Prostate gland (tissue), 2 donors: ENCODE results near the gene CCDC181. TPM values are rescaled to one million over a fixed set of nuclear protein-coding genes. Genes with fewer than 3 reads are reported as not detected.
A peak's percentile ranks its signal among the peaks of the same experiment; 100 is the strongest.

ENCODE experiments used
- DNase-seq: peaks from one replicate; pipeline ENCODE4 v3.0.0-alpha.2; 2019; ENCODE audit warnings: low spot score
- H3K27ac ChIP-seq, 2 donors: fragments of 200-600 bp; sonication (generic); 2 replicates each; pipeline ENCODE4 v1.5.1; 2017 to 2019
- H3K27me3 ChIP-seq: fragments of 200-600 bp; sonication (generic); replicated peaks from 2 replicates; pipeline ENCODE4 v1.5.1; 2019; ENCODE audit not compliant: insufficient read depth
- H3K36me3 ChIP-seq, 2 donors: fragments of 200-600 bp; sonication (generic); 1 replicate in 1 of 2; 2 replicates in 1 of 2; pipeline versions ENCODE4 v1.5.1 to v1.8.1; 2017 to 2019
- H3K4me1 ChIP-seq: fragments of 200-600 bp; sonication (generic); replicated peaks from 2 replicates; pipeline ENCODE4 v1.5.1; 2019
- H3K4me3 ChIP-seq, 2 donors: fragments of 200-600 bp; sonication (generic); 2 replicates each; pipeline ENCODE4 v1.5.1; 2017 to 2019
- H3K9me3 ChIP-seq: fragments of 200-600 bp; sonication (generic); 2 replicates; pipeline ENCODE4 v1.5.1; 2017
- CTCF ChIP-seq, 4 experiments: fragments of 200-600 bp in 2 of 4; fragments of 450-650 bp in 2 of 4; sonication (generic) in 2 of 4; IDR thresholded peaks; 1 replicate in 3 of 4; 2 replicates in 1 of 4; pipeline ENCODE4 v1.5.1; 2016 to 2019; ENCODE audit warnings: antibody characterized with exemption in 4 of 4, mild to moderate bottlenecking in 2 of 4, moderate library complexity in 2 of 4
- POLR2A ChIP-seq: fragments of 450-650 bp; IDR thresholded peaks from one replicate; pipeline ENCODE4 v1.6.1; 2016; ENCODE audit warnings: antibody characterized with exemption, mild to moderate bottlenecking
- POLR2AphosphoS5 ChIP-seq: sonication (generic); formaldehyde crosslinking; IDR thresholded peaks from one replicate; pipeline ENCODE4 v1.6.1; 2017; ENCODE audit warnings: antibody characterized with exemption
- WGBS: methylation state at CpG from one replicate; pipeline ENCODE4 v1.1.5; 2018; 5-methylcytosine and 5-hydroxymethylcytosine counted together
- intact Hi-C: fragments of 100-400 bp; cut with DNase I; formaldehyde crosslinking; loops from one replicate; pipeline ENCODE4 v1.14.2; 2022
- total RNA-seq, 2 donors: library from RNA; depleted of rRNA; stranded (reverse); fragments of >200 nt; gene quantifications; one replicate each; pipeline ENCODE4 v1.1.0, GENCODE V29; 2016

CCDC181 gene
- total RNA-seq, 2 donors from 2014 or later = 0.32 to 5.6 TPM

GRCh38 chr1:169360415-169360814 is 66.9 kb downstream of the CCDC181 start:
- H3K36me3 ChIP-seq = no peaks in the 10 kb centered on the region
- 97% methylated on average over 1 of the region's 1 CpG for WGBS
- no peak overlapping the region for H3K4me3 ChIP-seq
- H3K27ac ChIP-seq = no peak overlapping the region
- no peak for DNase-seq
- H3K9me3 ChIP-seq = no peaks in the 10 kb centered on the region
- intact Hi-C loops = loop anchor here (10.0 kb wide), 1 partner anchor 184 kb away; no protein-coding TSS in a partner anchor
- no peaks in the 10 kb centered on the region for H3K27me3 ChIP-seq
- no peaks in the 10 kb centered on the region for H3K4me1 ChIP-seq
- TF ChIP-seq POLR2A (no peak), CTCF (IDR thresholded peaks at IDR 0.05) (no peak), POLR2AphosphoS5 (no peak)

GRCh38 chr1:169348383-169349036 is 78.8 kb downstream of the CCDC181 start:
- Histone ChIP-seq H3K4me1 (no peaks in the 10 kb centered on the region), H3K9me3 (no peaks in the 10 kb centered on the region), H3K36me3 (no peaks in the 10 kb centered on the region), H3K27ac (no peak overlapping the region), H3K4me3 (no peak overlapping the region), H3K27me3 (no peaks in the 10 kb centered on the region)
- no peak for TF ChIP-seq POLR2AphosphoS5
- TF ChIP-seq POLR2A = no peak
- TF ChIP-seq CTCF (IDR thresholded peaks at IDR 0.05) = peak; percentile 74 to 88 (median 84)
- 43% methylated on average over 5 of the region's 5 CpGs for WGBS
- intact Hi-C loops = loop anchor here (2.0 to 10.0 kb wide), 3 partner anchors 236 to 1006 kb away; no protein-coding TSS in a partner anchor
- DNase-seq = peak; percentile 12

GRCh38 chr1:169347688-169348382 is 79.4 kb downstream of the CCDC181 start:
- Histone ChIP-seq H3K27ac (no peak overlapping the region), H3K9me3 (no peaks in the 10 kb centered on the region), H3K27me3 (no peaks in the 10 kb centered on the region), H3K4me1 (no peaks in the 10 kb centered on the region), H3K4me3 (no peak overlapping the region), H3K36me3 (no peaks in the 10 kb centered on the region)
- TF ChIP-seq CTCF (IDR thresholded peaks at IDR 0.05) = no peak
- TF ChIP-seq POLR2AphosphoS5 = no peak
- TF ChIP-seq POLR2A = no peak
- intact Hi-C loops = loop anchor here (2.0 to 10.0 kb wide), 4 partner anchors 236 to 1005 kb away; no protein-coding TSS in a partner anchor
- 79% methylated on average over 2 of the region's 2 CpGs for WGBS
- DNase-seq = no peak

- intact Hi-C loops = loop anchor here (2.0 to 10.0 kb wide), 3 partner anchors 234 to 911 kb away; no protein-coding TSS in a partner anchor
- no peaks in the 10 kb centered on the region for H3K4me1 ChIP-seq
These were observed 81.2 kb downstream of the CCDC181 start for GRCh38 chr1:169346036-169346589.

More at GRCh38 chr1:169346036-169346589, 81.2 kb downstream of the CCDC181 start:
- TF ChIP-seq POLR2AphosphoS5 = no peak
- TF ChIP-seq POLR2A = no peak
- TF ChIP-seq CTCF (IDR thresholded peaks at IDR 0.05) = no peak
- Histone ChIP-seq H3K36me3 (no peaks in the 10 kb centered on the region), H3K4me3 (no peak overlapping the region), H3K27me3 (no peaks in the 10 kb centered on the region), H3K27ac (no peak overlapping the region), H3K9me3 (no peaks in the 10 kb centered on the region)
- DNase-seq = no peak
- WGBS = 100% methylated on average over 3 of the region's 3 CpGs
